T-helper 9 cell (primary cell): Measurements from ENCODE around the gene MARCKSL1.
"Not testable (repeated sequence)": the region's sequence is repeated elsewhere in the genome, so short reads cannot be mapped to it uniquely, and the experiment has no call there.

Experiments used
- DNase-seq: peaks from one replicate; pipeline ENCODE4 v3.0.0-alpha.2; 2020
- total RNA-seq, 2 donors: gene quantifications; one replicate each; lab custom pipeline; 2026; lab: John Stamatoyannopoulos, UW

MARCKSL1 gene
- 19.6 to 42.2 reads per million in 2 donors for total RNA-seq

GRCh38 chr1:32335790-32336590 lies at the start of gene MARCKSL1:
Gene MARCKSL1 (minus strand): TSS chr1:32336233. CDS start chr1:32336033, 200 bp downstream.
- DNase-seq = peak; percentile 85

- no peak for DNase-seq
These were observed 44.0 kb upstream of the MARCKSL1 start for GRCh38 chr1:32380057-32380456.

GRCh38 chr1:32377541-32378220 lies 41.6 kb upstream of the MARCKSL1 start:
- no peak for DNase-seq

GRCh38 chr1:32376199-32376598 lies 40.2 kb upstream of the MARCKSL1 start:
- DNase-seq = no peak

GRCh38 chr1:32373996-32374592 lies 38.1 kb upstream of the MARCKSL1 start:
- DNase-seq = no peak

GRCh38 chr1:32372149-32372756 lies 36.2 kb upstream of the MARCKSL1 start:
- peak; percentile 49 for DNase-seq

GRCh38 chr1:32367912-32368635 lies 32.0 kb upstream of the MARCKSL1 start:
- no peak for DNase-seq

GRCh38 chr1:32365445-32365844 lies 29.4 kb upstream of the MARCKSL1 start:
- DNase-seq = no peak

- no peak for DNase-seq
These were observed 28.8 kb upstream of the MARCKSL1 start for GRCh38 chr1:32364836-32365235.

GRCh38 chr1:32363713-32364112 lies 27.7 kb upstream of the MARCKSL1 start:
- DNase-seq = no peak

GRCh38 chr1:32362474-32363313 lies 26.7 kb upstream of the MARCKSL1 start, which contains the start of the genes FAM229A and TSSK3:
Gene FAM229A (minus strand): TSS chr1:32362485. CDS start chr1:32362091, 394 bp downstream.
Gene TSSK3 (plus strand): TSS chr1:32362539. CDS start chr1:32362702, 163 bp downstream.
- DNase-seq = no peak

GRCh38 chr1:32361674-32362473 lies 25.8 kb upstream of the MARCKSL1 start:
- no peak for DNase-seq

GRCh38 chr1:32361308-32361673 lies 25.3 kb upstream of the MARCKSL1 start:
- no peak for DNase-seq

GRCh38 chr1:32358435-32358834 lies 22.4 kb upstream of the MARCKSL1 start:
- DNase-seq = no peak

- no peak for DNase-seq
These were observed 21.6 kb upstream of the MARCKSL1 start for GRCh38 chr1:32357614-32358013.

GRCh38 chr1:32356478-32356877 lies 20.4 kb upstream of the MARCKSL1 start:
- no peak for DNase-seq

- not testable (repeated sequence) for DNase-seq
These were observed 19.7 kb upstream of the MARCKSL1 start for GRCh38 chr1:32355778-32356177.

GRCh38 chr1:32353886-32354570 lies 18.0 kb upstream of the MARCKSL1 start:
- DNase-seq = no peak

- DNase-seq = no peak
These were observed 17.4 kb upstream of the MARCKSL1 start for GRCh38 chr1:32353431-32353830.

- no peak for DNase-seq
These were observed 16.9 kb upstream of the MARCKSL1 start for GRCh38 chr1:32352831-32353383.
